ENCODE measurements around the gene SLC2A2.
A peak's percentile ranks its signal among the peaks of the same experiment; 100 is the strongest.

SLC2A2 gene

GRCh38 chr3:171026597-171027293 lies at the start of gene SLC2A2:
TSS of gene SLC2A2 (minus strand) at chr3:171026720. CDS start at chr3:171026670, 50 bp downstream.
- no peak for DNase-seq

DNA sequence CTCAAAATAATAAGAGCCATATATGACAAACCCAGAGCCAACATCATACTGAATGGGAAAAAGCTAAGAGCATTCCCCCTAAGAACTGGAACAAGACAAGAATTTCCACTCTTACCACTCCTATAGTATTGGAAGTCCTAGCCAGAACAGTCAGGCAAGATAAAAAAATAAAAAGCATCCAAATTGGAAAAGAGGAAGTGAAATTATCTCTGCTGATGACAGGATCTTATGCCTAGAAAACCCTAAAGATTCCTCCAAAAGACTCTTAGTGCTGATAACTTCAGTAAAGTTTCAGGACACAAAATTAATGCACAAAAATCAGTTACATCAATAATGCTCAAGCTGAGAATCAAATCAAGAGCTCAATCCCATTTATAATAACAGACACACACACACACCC lies 45.9 kb upstream of the SLC2A2 start:
- DNase-seq: no peak

DNA sequence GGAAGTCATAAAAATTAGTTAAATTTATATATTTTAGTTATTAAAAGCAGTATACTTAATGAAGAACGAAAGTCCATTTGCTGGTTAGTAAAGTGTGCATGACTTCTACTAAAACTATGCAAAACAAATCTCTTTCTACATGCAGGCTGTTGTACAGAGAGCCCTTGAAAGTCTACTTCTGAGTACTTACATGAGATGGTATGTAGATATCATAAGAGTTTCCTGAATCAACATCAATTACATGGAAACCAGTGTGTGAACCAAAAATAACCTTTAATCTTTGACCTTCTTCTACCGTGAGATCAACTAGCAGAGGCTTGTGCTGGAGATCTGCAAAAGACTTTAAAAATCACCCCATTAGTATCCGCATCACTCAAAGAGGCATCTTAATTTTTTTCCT lies 42.1 kb upstream of the SLC2A2 start:
- DNase-seq: no peak

- no peak for DNase-seq
Observed at GRCh38 chr3:171066206-171066605, 39.7 kb upstream of the SLC2A2 start.

DNA sequence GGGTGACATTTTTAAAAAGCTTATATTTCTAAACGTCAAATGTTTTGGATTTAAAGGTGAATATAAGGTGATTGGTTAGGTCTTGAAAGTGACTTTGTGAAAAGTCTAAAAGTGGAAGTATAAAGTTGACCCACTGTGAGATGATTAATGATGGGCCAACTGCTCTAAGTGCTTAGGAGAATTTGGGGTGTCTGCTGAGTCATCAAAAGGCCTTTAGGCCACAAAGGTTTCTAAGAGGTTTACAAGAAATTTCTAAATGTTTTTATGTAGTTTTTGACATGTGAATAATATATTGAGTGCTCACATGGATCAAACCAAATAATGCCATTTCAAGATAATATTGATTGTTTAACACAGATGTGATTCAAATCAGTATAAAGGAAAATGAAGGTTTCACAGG lies 39.2 kb upstream of the SLC2A2 start:
- DNase-seq: no peak

- DNase-seq: no peak
Observed at GRCh38 chr3:171064461-171064860, 37.9 kb upstream of the SLC2A2 start.

GRCh38 chr3:171061749-171062148 lies 35.2 kb upstream of the SLC2A2 start:
- no peak for DNase-seq

GRCh38 chr3:171059978-171060377 lies 33.5 kb upstream of the SLC2A2 start:
- no peak for DNase-seq

GRCh38 chr3:171058873-171059603 lies 32.5 kb upstream of the SLC2A2 start:
- no peak for DNase-seq

DNA sequence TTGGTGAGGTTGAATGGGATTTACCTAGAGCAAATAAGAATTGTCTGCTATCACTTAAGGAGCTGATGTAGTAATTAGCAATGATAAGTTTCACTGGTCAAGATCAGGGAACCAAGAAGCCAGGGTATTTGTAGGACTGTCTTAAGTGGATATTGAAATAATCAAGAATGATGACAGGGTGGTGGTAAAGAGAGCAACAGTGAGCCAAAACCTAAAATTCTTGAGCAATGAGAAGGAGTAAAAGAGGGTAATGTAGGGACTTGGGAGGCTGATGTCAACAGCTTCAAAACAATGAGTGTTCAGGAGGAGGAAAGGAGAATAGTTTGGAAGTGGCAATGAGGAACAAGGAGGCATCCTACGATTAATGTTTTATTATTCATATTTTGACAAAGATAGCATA lies 31.5 kb upstream of the SLC2A2 start:
- no peak for DNase-seq

- DNase-seq: no peak
Observed at GRCh38 chr3:171057072-171057471, 30.6 kb upstream of the SLC2A2 start.

- DNase-seq: no peak
Observed at GRCh38 chr3:171056528-171056927, 30.0 kb upstream of the SLC2A2 start.

DNA sequence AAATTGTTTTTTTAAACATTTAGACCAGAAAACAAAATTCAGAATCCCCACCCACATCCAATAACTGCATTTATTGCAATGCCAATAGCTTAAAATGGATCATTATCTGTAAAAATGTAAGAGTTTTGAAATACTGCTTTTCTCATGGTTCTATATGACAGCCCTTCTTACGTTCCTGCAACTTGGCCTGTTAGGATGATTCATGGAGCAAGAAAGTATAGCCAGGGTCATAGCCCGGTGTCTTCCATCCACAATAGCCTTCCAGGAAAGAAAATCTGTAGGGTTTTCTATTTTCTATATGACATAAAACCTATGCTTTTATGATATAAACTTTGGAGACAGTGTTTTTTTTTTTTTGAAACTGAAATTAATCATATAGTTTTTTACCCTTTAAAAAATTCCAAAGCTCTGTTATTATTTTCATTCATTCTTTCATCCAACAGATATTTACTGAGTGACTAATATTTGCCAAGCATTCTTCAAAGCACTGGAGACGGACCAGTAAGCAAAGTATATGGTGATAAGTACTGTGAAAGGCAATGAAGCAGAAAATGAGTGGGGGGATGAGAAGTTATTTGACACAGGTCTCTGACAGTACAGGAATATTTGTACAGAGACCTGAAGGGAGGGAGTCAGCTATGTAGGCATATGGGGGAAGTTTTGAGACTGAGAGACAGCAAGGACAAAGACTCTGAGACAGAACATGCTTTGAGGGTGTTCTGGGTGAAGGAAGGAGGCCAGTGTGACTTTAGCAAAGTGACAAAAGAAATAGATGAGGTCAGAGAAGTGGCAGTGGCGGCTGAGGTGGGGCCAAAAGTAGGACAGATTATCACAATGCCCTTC lies 29.0 kb upstream of the SLC2A2 start:
- no peak for DNase-seq

DNA sequence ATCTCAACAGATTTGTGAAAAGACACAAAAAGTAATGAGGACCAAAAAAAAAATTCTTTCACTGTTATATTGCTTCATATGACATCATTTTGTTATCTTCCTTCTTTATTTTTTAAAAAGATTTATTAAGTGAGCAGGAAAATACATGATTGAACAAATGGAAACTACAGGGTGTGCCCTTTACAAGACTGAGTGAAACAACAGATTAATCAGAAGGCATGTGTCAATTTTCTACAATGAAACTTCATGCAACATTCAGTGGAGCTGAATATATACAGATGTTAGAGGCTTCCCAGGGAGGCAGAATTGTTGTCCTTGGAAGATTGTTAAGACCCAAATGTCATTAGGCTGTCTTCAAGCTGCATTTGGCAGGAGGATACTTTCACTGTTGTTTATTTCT lies 28.4 kb upstream of the SLC2A2 start:
- DNase-seq: no peak

- DNase-seq: no peak
Observed at GRCh38 chr3:171054231-171054630, 27.7 kb upstream of the SLC2A2 start.

- DNase-seq: peak; percentile 62
Observed at GRCh38 chr3:171049861-171050444, 23.4 kb upstream of the SLC2A2 start.

DNA sequence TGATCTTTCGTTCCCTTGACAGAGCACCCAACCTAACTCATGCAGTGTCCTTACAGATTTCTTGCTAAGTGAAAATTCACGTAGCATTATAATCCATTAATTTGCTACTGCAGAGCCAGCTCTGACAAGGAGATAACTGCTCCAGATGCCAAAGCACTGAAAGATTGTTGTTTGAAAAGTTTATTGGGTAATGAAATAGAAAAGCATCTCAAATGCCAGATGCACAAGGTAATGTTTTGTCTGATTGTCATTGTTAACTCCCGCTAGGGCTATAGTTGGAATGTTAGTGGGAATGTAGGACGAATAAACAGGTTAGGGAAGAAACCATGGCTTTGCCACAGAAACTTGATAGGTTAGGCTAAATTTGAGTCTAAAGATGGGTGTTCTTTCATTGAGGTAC lies 20.2 kb upstream of the SLC2A2 start:
- no peak for DNase-seq

DNA sequence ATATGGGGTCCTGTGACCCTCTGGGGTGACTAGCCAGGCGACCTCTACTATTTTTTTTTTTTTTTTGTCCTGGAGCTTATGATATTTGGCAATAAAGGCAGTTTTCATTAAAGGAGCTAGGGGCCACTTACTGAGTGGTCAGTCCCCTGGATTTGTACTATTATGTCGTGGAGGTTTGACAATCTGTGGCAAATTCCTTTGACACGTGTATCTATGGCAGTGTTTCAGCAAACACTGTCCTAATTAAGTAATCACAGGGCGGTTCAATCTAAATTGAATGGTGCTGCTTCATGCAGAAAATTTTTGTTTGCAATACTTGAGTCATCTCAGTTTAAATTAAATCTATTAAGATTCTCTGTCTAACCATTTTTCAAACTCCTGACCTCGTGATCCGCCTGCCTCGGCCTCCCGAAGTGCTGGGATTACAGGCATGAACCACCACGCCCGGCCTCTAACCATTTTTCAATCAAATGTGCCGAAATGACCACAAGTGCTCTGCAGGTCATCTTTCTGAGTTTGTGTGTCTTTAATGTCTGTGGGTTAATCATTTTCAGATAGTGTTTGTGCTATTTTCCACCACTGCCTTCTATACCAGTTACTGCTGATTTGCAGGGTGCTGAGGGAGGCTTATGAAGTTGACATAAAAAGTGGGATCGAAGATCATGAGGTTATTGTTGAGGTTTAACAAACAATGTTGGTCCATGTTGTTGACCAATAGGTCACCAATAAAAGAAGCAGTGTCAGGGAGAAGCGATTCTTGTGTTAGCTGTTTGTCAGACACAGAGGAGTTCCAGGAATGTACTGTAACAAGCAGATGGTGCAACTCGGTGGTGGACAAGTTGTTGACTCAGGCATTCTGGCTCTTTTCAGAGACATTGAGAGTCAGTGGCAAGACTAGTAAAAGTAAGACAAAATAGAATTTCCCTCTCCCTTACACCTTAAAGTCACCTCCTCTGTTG lies 18.6 kb upstream of the SLC2A2 start:
- no peak for DNase-seq

GRCh38 chr3:171044384-171044783 lies 17.9 kb upstream of the SLC2A2 start:
- DNase-seq: no peak

DNA sequence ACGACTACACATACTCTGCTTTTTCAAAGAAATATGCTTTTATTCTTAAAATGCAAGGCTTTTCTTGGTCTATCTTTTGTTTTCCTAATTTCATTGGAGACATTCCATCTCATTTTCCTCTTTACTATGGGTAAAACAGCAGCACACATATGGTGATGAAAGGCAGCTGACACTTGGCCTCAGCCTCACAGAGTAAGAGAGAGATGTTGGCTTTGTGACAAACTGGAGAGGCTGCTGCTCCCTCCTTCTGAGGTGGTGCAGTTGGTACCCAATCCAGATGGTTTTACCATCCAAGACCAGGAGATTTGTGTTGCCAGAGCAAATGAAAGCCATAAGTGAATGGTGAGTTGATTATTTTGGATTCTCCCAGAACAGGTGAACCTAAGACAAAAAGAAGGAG lies 13.2 kb upstream of the SLC2A2 start:
- DNase-seq: no peak

GRCh38 chr3:171038342-171038741 lies 11.8 kb upstream of the SLC2A2 start:
- no peak for DNase-seq

DNA sequence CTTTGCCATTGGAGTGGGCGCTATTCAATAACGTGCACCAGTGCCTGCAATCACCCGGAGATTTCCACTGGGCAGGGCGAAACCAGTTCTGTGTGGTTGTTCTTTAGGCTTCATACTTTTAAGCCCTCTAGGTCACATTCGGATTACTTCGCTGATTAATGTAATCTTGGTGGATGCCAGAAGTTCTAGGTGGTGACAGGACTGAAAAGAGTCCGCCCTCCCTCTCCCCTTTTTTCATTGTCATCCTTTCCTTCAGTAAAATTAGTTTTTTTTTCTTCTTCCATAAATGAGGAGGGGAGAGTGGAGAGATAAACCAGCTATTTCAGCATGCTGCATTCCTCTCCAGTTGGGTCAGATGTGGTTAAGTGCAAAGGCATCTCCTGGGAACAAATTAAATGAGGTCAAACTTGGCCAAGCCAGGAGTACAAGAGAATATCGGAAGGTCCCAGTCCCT lies 2.3 kb upstream of the SLC2A2 start:
- DNase-seq: no peak
